GM12878 (cell line): Measurements from ENCODE around the gene CNR2. TPM values are rescaled to one million over a fixed set of nuclear protein-coding genes. Genes with fewer than 3 reads are reported as not detected.

Experiments used
- CHD2 ChIP-seq: IDR thresholded peaks from 2 replicates; pipeline ENCODE4 v1.6.1; 2011; ENCODE audit warnings: low read depth, low read length, improper control_type of control experiment, borderline replicate concordance
- DPF2 ChIP-seq: fragments of 450-650 bp; IDR thresholded peaks from 2 replicates; pipeline ENCODE4 v1.6.1; 2017; ENCODE audit warnings: mild to moderate bottlenecking
- EP300 ChIP-seq, 2 experiments: fragments of 150-350 bp in 1 of 2; IDR thresholded peaks; 2 replicates each; pipeline ENCODE4 v1.6.1; 2011 to 2012; ENCODE audit warnings: low read depth in 2 of 2, low read length in 2 of 2, borderline replicate concordance in 1 of 2, improper control_type of control experiment in 1 of 2, inconsistent platforms in 1 of 2; ENCODE audit not compliant: control insufficient read depth in 1 of 2
- ETV6 ChIP-seq, 2 experiments: fragments of 450-650 bp in 1 of 2; IDR thresholded peaks in 1 of 2; conservative IDR thresholded peaks in 1 of 2; 2 replicates each; pipeline ENCODE4 v1.6.1; 2014; ENCODE audit warnings: antibody characterized with exemption in 1 of 2, borderline replicate concordance in 1 of 2, low read depth in 1 of 2, mild to moderate bottlenecking in 1 of 2, moderate library complexity in 1 of 2
- JUNB ChIP-seq: IDR thresholded peaks from 2 replicates; pipeline ENCODE4 v1.6.1; 2016; ENCODE audit warnings: antibody characterized with exemption, mild to moderate bottlenecking
- MEF2B ChIP-seq: fragments of 450-650 bp; IDR thresholded peaks from 2 replicates; pipeline ENCODE4 v1.6.1; 2018; ENCODE audit warnings: mild to moderate bottlenecking, moderate library complexity; ENCODE audit not compliant: partially characterized antibody, poor library complexity, severe bottlenecking
- MYB ChIP-seq: fragments of 150-350 bp; IDR thresholded peaks from 2 replicates; pipeline ENCODE4 v1.6.1; 2014; ENCODE audit warnings: mild to moderate bottlenecking, low read depth, low read length, borderline replicate concordance
- SIX5 ChIP-seq: IDR thresholded peaks from 2 replicates; pipeline ENCODE4 v1.6.1; 2011; ENCODE audit warnings: mild to moderate bottlenecking, low read depth, low read length, moderate library complexity; ENCODE audit not compliant: severe bottlenecking
- SMAD1 ChIP-seq: fragments of 450-650 bp; IDR thresholded peaks from 2 replicates; pipeline ENCODE4 v1.6.1; 2018; ENCODE audit warnings: mild to moderate bottlenecking, low read depth; ENCODE audit not compliant: partially characterized antibody
- SMARCA5 ChIP-seq: fragments of 450-650 bp; IDR thresholded peaks from 2 replicates; pipeline ENCODE4 v1.6.1; 2017; ENCODE audit warnings: mild to moderate bottlenecking
- SREBF1 ChIP-seq: IDR thresholded peaks from 2 replicates; pipeline ENCODE4 v1.6.1; 2012; ENCODE audit warnings: mild to moderate bottlenecking, low read length
- SREBF2 ChIP-seq: IDR thresholded peaks from 2 replicates; pipeline ENCODE4 v1.6.1; 2012; ENCODE audit warnings: mild to moderate bottlenecking, low read length
- ZNF24 ChIP-seq: fragments of 450-650 bp; IDR thresholded peaks from 2 replicates; pipeline ENCODE4 v1.6.1; 2017; ENCODE audit warnings: antibody characterized with exemption, mild to moderate bottlenecking
- ZNF622 ChIP-seq: fragments of 450-650 bp; IDR thresholded peaks from 2 replicates; pipeline ENCODE4 v1.6.1; 2017; ENCODE audit warnings: mild to moderate bottlenecking, inconsistent platforms
- polyA plus RNA-seq, 11 experiments: library from polyadenylated mRNA; depleted of rRNA in 4 of 11; unstranded in 6 of 11; stranded (reverse) in 5 of 11; fragments of >200 nt; fragmentation: Nextera tagmentation in 4 of 11; fragmentation: Illumina TruSeq in 1 of 11; extraction: Ambion mirVana in 4 of 11; extraction: Trizol in 1 of 11; gene quantifications; 1 replicate in 1 of 11; 2 replicates in 10 of 11; pipeline versions ENCODE4 v1.2.1 to v1.2.3, GENCODE V29; 2011 to 2016; ENCODE audit warnings: inconsistent platforms in 2 of 11, missing spikeins in 2 of 11, low read depth in 1 of 11
- total RNA-seq, 4 experiments: library from RNA; depleted of rRNA in 3 of 4; stranded (reverse); fragments of >200 nt in 3 of 4; fragmentation: Illumina TruSeq in 1 of 4; extraction: Trizol in 1 of 4; gene quantifications; 2 replicates each; pipeline versions ENCODE4 v1.2.1 to v1.2.3, GENCODE V29; 2013 to 2021
- TF ChIP-seq, protein P1 (sequence below): fragments of 450-650 bp; IDR thresholded peaks from 2 replicates; pipeline ENCODE4 v1.6.1; 2016; ENCODE audit warnings: mild to moderate bottlenecking
- TF ChIP-seq, protein P2 (sequence below): fragments of 450-650 bp; IDR thresholded peaks from 2 replicates; pipeline ENCODE4 v1.6.1; 2017; ENCODE audit warnings: mild to moderate bottlenecking, moderate library complexity
- TF ChIP-seq, protein P3 (sequence below): IDR thresholded peaks from 2 replicates; pipeline ENCODE4 v1.6.1; 2012; ENCODE audit warnings: improper control_type of control experiment, low read depth, low read length; ENCODE audit not compliant: insufficient replicate concordance

The CNR2 gene
- total and polyA plus RNA-seq, 10 of the 15 experiments (the other 5 are each of a cell fraction or from before 2014, with no cell fraction given), result 0.46 to 19.8 (median 12.2) TPM

DNA sequence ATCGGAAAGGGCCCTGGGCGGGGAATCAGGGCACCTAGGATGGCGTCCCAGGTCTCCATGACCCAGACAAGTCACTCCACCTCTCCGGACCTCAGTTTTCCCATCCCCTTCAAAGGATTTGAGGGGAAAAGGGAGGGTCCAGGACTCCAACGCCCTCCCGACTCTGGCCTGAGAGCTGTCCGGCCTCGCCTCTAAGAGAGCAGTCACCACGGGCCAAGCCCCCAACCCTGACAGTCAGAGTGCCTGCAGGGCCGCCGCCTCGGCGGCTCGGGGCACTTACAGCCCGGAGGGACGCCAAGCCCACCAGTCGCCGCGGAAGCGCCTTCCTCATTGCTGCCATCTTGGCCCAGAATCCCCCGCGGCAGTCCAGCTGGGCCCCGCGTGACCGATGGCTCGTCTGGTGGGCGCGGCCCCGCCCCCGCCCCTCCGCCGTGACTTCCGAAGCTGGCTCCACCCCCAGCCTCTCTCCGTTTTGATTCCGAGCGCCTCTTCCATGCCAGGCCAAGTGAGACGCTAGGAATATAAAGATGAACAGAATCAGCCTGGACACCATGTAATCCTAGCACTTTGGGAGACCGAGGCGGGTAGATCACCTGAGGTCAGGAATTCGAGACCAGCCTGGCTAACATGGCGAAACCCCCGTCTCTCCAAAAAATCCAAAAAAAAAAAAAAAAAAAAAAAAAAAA is 87.9 kb downstream of the CNR2 start, which contains the start of gene HMGCL (continued):
- TF ChIP-seq DPF2 (peak; percentile 28; the same call in 1 of the 2 replicates), MYB (no peak), CHD2 (no peak; the same call in 1 of the 2 replicates), EP300 (IDR thresholded peaks at IDR 0.05; ENCODE audit: borderline replicate concordance in 1 of 2, control insufficient read depth in 1 of 2, low read depth in 2 of 2, low read length in 2 of 2) (no peak), SREBF2 (no peak), ZNF24 (no peak), ZNF622 (no peak), SIX5 (no peak), SMAD1 (no peak), SMARCA5 (peak; percentile 76; the same call in 1 of the 2 replicates), MEF2B (no peak), ETV6 (conservative IDR thresholded peaks at IDR 0.05 in 1 of 2, IDR thresholded peaks at IDR 0.05 in 1 of 2; ENCODE audit: borderline replicate concordance in 1 of 2, low read depth in 1 of 2) (no peak), SREBF1 (0 out of 2 replicates have a peak, but pooled peaks have one; percentile 18), JUNB (no peak)
- TF ChIP-seq, protein P1, sequence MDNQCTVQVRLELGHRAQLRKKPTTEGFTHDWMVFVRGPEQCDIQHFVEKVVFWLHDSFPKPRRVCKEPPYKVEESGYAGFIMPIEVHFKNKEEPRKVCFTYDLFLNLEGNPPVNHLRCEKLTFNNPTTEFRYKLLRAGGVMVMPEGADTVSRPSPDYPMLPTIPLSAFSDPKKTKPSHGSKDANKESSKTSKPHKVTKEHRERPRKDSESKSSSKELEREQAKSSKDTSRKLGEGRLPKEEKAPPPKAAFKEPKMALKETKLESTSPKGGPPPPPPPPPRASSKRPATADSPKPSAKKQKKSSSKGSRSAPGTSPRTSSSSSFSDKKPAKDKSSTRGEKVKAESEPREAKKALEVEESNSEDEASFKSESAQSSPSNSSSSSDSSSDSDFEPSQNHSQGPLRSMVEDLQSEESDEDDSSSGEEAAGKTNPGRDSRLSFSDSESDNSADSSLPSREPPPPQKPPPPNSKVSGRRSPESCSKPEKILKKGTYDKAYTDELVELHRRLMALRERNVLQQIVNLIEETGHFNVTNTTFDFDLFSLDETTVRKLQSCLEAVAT, result no peak
- TF ChIP-seq, protein P2, sequence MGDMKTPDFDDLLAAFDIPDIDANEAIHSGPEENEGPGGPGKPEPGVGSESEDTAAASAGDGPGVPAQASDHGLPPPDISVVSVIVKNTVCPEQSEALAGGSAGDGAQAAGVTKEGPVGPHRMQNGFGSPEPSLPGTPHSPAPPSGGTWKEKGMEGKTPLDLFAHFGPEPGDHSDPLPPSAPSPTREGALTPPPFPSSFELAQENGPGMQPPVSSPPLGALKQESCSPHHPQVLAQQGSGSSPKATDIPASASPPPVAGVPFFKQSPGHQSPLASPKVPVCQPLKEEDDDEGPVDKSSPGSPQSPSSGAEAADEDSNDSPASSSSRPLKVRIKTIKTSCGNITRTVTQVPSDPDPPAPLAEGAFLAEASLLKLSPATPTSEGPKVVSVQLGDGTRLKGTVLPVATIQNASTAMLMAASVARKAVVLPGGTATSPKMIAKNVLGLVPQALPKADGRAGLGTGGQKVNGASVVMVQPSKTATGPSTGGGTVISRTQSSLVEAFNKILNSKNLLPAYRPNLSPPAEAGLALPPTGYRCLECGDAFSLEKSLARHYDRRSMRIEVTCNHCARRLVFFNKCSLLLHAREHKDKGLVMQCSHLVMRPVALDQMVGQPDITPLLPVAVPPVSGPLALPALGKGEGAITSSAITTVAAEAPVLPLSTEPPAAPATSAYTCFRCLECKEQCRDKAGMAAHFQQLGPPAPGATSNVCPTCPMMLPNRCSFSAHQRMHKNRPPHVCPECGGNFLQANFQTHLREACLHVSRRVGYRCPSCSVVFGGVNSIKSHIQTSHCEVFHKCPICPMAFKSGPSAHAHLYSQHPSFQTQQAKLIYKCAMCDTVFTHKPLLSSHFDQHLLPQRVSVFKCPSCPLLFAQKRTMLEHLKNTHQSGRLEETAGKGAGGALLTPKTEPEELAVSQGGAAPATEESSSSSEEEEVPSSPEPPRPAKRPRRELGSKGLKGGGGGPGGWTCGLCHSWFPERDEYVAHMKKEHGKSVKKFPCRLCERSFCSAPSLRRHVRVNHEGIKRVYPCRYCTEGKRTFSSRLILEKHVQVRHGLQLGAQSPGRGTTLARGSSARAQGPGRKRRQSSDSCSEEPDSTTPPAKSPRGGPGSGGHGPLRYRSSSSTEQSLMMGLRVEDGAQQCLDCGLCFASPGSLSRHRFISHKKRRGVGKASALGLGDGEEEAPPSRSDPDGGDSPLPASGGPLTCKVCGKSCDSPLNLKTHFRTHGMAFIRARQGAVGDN, result peak; percentile 65; the same call in 1 of the 2 replicates
- TF ChIP-seq, protein P3, sequence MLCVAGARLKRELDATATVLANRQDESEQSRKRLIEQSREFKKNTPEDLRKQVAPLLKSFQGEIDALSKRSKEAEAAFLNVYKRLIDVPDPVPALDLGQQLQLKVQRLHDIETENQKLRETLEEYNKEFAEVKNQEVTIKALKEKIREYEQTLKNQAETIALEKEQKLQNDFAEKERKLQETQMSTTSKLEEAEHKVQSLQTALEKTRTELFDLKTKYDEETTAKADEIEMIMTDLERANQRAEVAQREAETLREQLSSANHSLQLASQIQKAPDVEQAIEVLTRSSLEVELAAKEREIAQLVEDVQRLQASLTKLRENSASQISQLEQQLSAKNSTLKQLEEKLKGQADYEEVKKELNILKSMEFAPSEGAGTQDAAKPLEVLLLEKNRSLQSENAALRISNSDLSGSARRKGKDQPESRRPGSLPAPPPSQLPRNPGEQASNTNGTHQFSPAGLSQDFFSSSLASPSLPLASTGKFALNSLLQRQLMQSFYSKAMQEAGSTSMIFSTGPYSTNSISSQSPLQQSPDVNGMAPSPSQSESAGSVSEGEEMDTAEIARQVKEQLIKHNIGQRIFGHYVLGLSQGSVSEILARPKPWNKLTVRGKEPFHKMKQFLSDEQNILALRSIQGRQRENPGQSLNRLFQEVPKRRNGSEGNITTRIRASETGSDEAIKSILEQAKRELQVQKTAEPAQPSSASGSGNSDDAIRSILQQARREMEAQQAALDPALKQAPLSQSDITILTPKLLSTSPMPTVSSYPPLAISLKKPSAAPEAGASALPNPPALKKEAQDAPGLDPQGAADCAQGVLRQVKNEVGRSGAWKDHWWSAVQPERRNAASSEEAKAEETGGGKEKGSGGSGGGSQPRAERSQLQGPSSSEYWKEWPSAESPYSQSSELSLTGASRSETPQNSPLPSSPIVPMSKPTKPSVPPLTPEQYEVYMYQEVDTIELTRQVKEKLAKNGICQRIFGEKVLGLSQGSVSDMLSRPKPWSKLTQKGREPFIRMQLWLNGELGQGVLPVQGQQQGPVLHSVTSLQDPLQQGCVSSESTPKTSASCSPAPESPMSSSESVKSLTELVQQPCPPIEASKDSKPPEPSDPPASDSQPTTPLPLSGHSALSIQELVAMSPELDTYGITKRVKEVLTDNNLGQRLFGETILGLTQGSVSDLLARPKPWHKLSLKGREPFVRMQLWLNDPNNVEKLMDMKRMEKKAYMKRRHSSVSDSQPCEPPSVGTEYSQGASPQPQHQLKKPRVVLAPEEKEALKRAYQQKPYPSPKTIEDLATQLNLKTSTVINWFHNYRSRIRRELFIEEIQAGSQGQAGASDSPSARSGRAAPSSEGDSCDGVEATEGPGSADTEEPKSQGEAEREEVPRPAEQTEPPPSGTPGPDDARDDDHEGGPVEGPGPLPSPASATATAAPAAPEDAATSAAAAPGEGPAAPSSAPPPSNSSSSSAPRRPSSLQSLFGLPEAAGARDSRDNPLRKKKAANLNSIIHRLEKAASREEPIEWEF, result peak; percentile 53
